GM23338 (cell line): ENCODE data around the gene CDC42BPB. TPM values are rescaled to one million over a fixed set of nuclear protein-coding genes. Genes with fewer than 3 reads are reported as not detected.

Source experiments
- ATAC-seq: fragments of 200-7000 bp; cut with Tn5 transposase; 3 replicates; pipeline ENCODE4 v1.9.1; 2020
- DNase-seq: peaks from one replicate; pipeline ENCODE4 v3.0.0-alpha.2; 2015; ENCODE audit warnings: low spot score
- H2AFZ ChIP-seq: fragments of 200-600 bp; sonication (generic); 2 replicates; pipeline ENCODE4 v1.8.0; 2016; ENCODE audit warnings: antibody characterized with exemption, mild to moderate bottlenecking, moderate library complexity
- H3F3A ChIP-seq: fragments of 200-600 bp; sonication (generic); replicated peaks from 2 replicates; pipeline ENCODE4 v1.8.0; 2017; ENCODE audit warnings: antibody characterized with exemption, mixed run types, low read depth
- H3K27ac ChIP-seq: fragments of 200-600 bp; sonication (generic); 2 replicates; pipeline ENCODE4 v1.6.1; 2016; ENCODE audit warnings: low read depth
- H3K27me3 ChIP-seq: fragments of 200-600 bp; sonication (generic); 2 replicates; pipeline ENCODE4 v1.8.0; 2016; ENCODE audit warnings: mild to moderate bottlenecking, mixed run types, moderate library complexity; ENCODE audit not compliant: insufficient read depth
- H3K36me3 ChIP-seq: fragments of 200-600 bp; sonication (generic); 2 replicates; pipeline ENCODE4 v1.8.0; 2016; ENCODE audit warnings: mild to moderate bottlenecking; ENCODE audit not compliant: insufficient read depth
- H3K4me1 ChIP-seq: fragments of 200-600 bp; sonication (generic); 2 replicates; pipeline ENCODE4 v1.8.0; 2016; ENCODE audit warnings: mild to moderate bottlenecking, moderate library complexity; ENCODE audit not compliant: insufficient read depth
- H3K4me2 ChIP-seq: fragments of 200-600 bp; sonication (generic); 2 replicates; pipeline ENCODE4 v1.7.1; 2017; ENCODE audit warnings: mixed run types
- H3K4me3 ChIP-seq: fragments of 200-600 bp; sonication (generic); 2 replicates; pipeline ENCODE4 v1.6.1; 2016; ENCODE audit warnings: mixed run types
- H3K79me2 ChIP-seq: fragments of 200-600 bp; sonication (generic); replicated peaks from 2 replicates; pipeline ENCODE4 v1.8.0; 2017; ENCODE audit warnings: mild to moderate bottlenecking; ENCODE audit not compliant: insufficient read depth
- H3K9me2 ChIP-seq: fragments of 200-600 bp; sonication (generic); 2 replicates; pipeline ENCODE4 v1.8.0; 2017; ENCODE audit not compliant: insufficient read depth
- H4K20me1 ChIP-seq: fragments of 200-600 bp; sonication (generic); replicated peaks from 2 replicates; pipeline ENCODE4 v1.8.0; 2017; ENCODE audit warnings: mild to moderate bottlenecking; ENCODE audit not compliant: insufficient read depth
- H3K27ac Mint-ChIP-seq: 2 replicates; pipeline ENCODE4 v1.8.0; 2020; ENCODE audit warnings: inconsistent platforms, mild to moderate bottlenecking, moderate library complexity, mixed read lengths
- H3K27me3 Mint-ChIP-seq: 3 replicates; pipeline ENCODE4 v1.8.0; 2022; ENCODE audit warnings: low read depth, mild to moderate bottlenecking, moderate library complexity, mixed read lengths, inconsistent platforms; ENCODE audit not compliant: insufficient read depth, poor library complexity
- H3K36me3 Mint-ChIP-seq: 3 replicates; pipeline ENCODE4 v1.8.0; 2021; ENCODE audit warnings: low read depth, mild to moderate bottlenecking, inconsistent platforms, moderate library complexity, mixed read lengths
- H3K4me1 Mint-ChIP-seq: 3 replicates; pipeline ENCODE4 v1.8.0; 2020; ENCODE audit warnings: mild to moderate bottlenecking, inconsistent platforms, mixed read lengths
- H3K4me3 Mint-ChIP-seq: 3 replicates; pipeline ENCODE4 v1.8.0; 2021; ENCODE audit warnings: moderate library complexity, mild to moderate bottlenecking, inconsistent platforms, mixed read lengths
- H3K9me3 Mint-ChIP-seq: 3 replicates; pipeline ENCODE4 v1.8.0; 2020; ENCODE audit warnings: moderate library complexity, mild to moderate bottlenecking, inconsistent platforms, mixed read lengths
- CREB1 ChIP-seq: fragments of 250-450 bp; sonication (Bioruptor Pico); IDR thresholded peaks from 2 replicates; pipeline ENCODE4 v1.5.0; 2020; ENCODE audit warnings: low read depth, mild to moderate bottlenecking, moderate library complexity
- CTCF ChIP-seq, 2 experiments: fragments of 200-600 bp in 1 of 2; sonication (generic) in 1 of 2; conservative IDR thresholded peaks; 2 replicates each; pipeline versions ENCODE4 v1.5.1 to v1.6.1; 2016 to 2017; ENCODE audit warnings: antibody characterized with exemption in 2 of 2, low read depth in 2 of 2, mild to moderate bottlenecking in 2 of 2, moderate library complexity in 1 of 2
- ETS1 ChIP-seq: IDR thresholded peaks from 2 replicates; pipeline ENCODE4 v1.6.1; 2016; ENCODE audit warnings: antibody characterized with exemption
- EZH2 ChIP-seq: fragments of 200-600 bp; sonication (generic); IDR thresholded peaks from one replicate; pipeline ENCODE4 v1.8.0; 2017; ENCODE audit warnings: antibody characterized with exemption, mild to moderate bottlenecking, low read depth; ENCODE audit not compliant: unreplicated experiment
- EZH2phosphoT487 ChIP-seq: fragments of 200-600 bp; sonication (generic); IDR thresholded peaks from one replicate; pipeline ENCODE4 v1.8.1; 2018; ENCODE audit warnings: antibody characterized with exemption; ENCODE audit not compliant: unreplicated experiment
- JUNB ChIP-seq: IDR thresholded peaks from one replicate; pipeline ENCODE4 v1.6.1; 2016; ENCODE audit warnings: antibody characterized with exemption; ENCODE audit not compliant: unreplicated experiment
- NANOG ChIP-seq: IDR thresholded peaks from 2 replicates; pipeline ENCODE4 v1.6.1; 2016; ENCODE audit warnings: antibody characterized with exemption, borderline replicate concordance
- STAT1 ChIP-seq: IDR thresholded peaks from one replicate; pipeline ENCODE4 v1.6.1; 2016; ENCODE audit warnings: antibody characterized with exemption; ENCODE audit not compliant: unreplicated experiment
- ZNF114 ChIP-seq: fragments of 250-450 bp; sonication (Bioruptor Pico); IDR thresholded peaks from 2 replicates; pipeline ENCODE4 v1.5.0; 2020; ENCODE audit warnings: mild to moderate bottlenecking, moderate library complexity
- ZNF331 ChIP-seq: fragments of 250-450 bp; sonication (Bioruptor Pico); IDR thresholded peaks from 2 replicates; pipeline ENCODE4 v1.5.0; 2020; ENCODE audit warnings: low read depth, mild to moderate bottlenecking, moderate library complexity
- ZNF462 ChIP-seq: fragments of 250-450 bp; sonication (Bioruptor Pico); IDR thresholded peaks from 2 replicates; pipeline ENCODE4 v1.5.0; 2020; ENCODE audit warnings: mild to moderate bottlenecking, moderate library complexity
- polyA plus RNA-seq: library from polyadenylated mRNA; unstranded; fragments of >200 nt; fragmentation: Nextera tagmentation; extraction: Ambion mirVana; gene quantifications from 2 replicates; pipeline ENCODE4 v1.2.1, GENCODE V29; 2016
- total RNA-seq: library from RNA; depleted of rRNA; stranded (reverse); fragments of >200 nt; shearing (Covaris generic); gene quantifications from 2 replicates; pipeline ENCODE4 v1.2.3, GENCODE V29; 2014

The CDC42BPB gene
- total and polyA plus RNA-seq, 2 experiments from 2014 or later: 12.3 to 127 TPM

- TF ChIP-seq CTCF (conservative IDR thresholded peaks at IDR 0.05; ENCODE audit: low read depth in 2 of 2) (no peak), JUNB (no peak), ETS1 (no peak), CREB1 (CRISPR knock-in tag) (no peak), EZH2phosphoT487 (no peak), ZNF114 (CRISPR knock-in tag) (no peak)
Observed at GRCh38 chr14:103071544-103072251, 14.3 kb upstream of the CDC42BPB start (continued).

GRCh38 chr14:103070971-103071542, 13.7 kb upstream of the CDC42BPB start:
- Mint-ChIP-seq H3K36me3 (no peaks in the 10 kb centered on the region), H3K4me1 (peaks cover 2% of the 10 kb centered on the region; the same call in 2 of the 3 replicates), H3K4me3 (no peak overlapping the region), H3K27me3 (peaks cover 11% of the 10 kb centered on the region), H3K9me3 (no peaks in the 10 kb centered on the region), H3K27ac (no peak overlapping the region)
- Histone ChIP-seq H2AFZ (no peak overlapping the region), H3K4me1 (no peaks in the 10 kb centered on the region; the same call in 1 of the 2 replicates), H3K4me3 (no peak overlapping the region), H3K27me3 (0 out of 2 replicates have a peak, but pooled peaks cover 5% of the 10 kb centered on the region), H3F3A (no peaks in the 10 kb centered on the region), H3K27ac (no peak overlapping the region), H3K4me2 (no peak overlapping the region), H3K79me2 (no peaks in the 10 kb centered on the region), H3K36me3 (no peaks in the 10 kb centered on the region), H3K9me2 (no peaks in the 10 kb centered on the region), H4K20me1 (no peaks in the 10 kb centered on the region)
- no peak for ATAC-seq
- DNase-seq: no peak
- no peak for TF ChIP-seq ZNF331 (CRISPR knock-in tag)
- TF ChIP-seq ZNF462 (CRISPR knock-in tag): no peak
- TF ChIP-seq CREB1 (CRISPR knock-in tag): no peak
- TF ChIP-seq ZNF114 (CRISPR knock-in tag): no peak
- TF ChIP-seq NANOG: no peak
- no peak for TF ChIP-seq EZH2
- TF ChIP-seq CTCF (conservative IDR thresholded peaks at IDR 0.05; ENCODE audit: low read depth in 2 of 2): no peak
- no peak for TF ChIP-seq STAT1
